GM12878 (cell line): ENCODE measurements around the gene SORBS1. TPM values are rescaled to one million over a fixed set of nuclear protein-coding genes. Genes with fewer than 3 reads are reported as not detected.

Source experiments
- ATAC-seq: fragments of 200-7000 bp; cut with Tn5 transposase; 3 replicates; pipeline ENCODE4 v1.9.1; 2020; ENCODE audit warnings: mild to moderate bottlenecking, moderate library complexity
- BruUV-seq: library from RNA; stranded (reverse); fragments of 400-500 nt; replicated peaks from 2 replicates; lab custom pipeline; 2021; lab: Mats Ljungman, UMichigan
- CTCF ChIA-PET: fragments of 300-600 bp; sonication (Branson Sonifier 250); formaldehyde crosslinking; extraction: SDS; loops from one replicate; lab custom pipeline; 2021; ENCODE audit warnings: inconsistent platforms; lab: Yijun Ruan, JAX
- POLR2A ChIA-PET: fragments of 350-600 bp; formaldehyde crosslinking; extraction: SDS; loops from one replicate; lab custom pipeline; 2021; ENCODE audit warnings: inconsistent platforms; lab: Charles Lee
- RAD21 ChIA-PET: fragments of 300-600 bp; sonication (Branson Sonifier 250); formaldehyde crosslinking; loops from one replicate; lab custom pipeline; 2023; ENCODE audit warnings: antibody characterized with exemption; ENCODE audit not compliant: unreplicated experiment; lab: Charles Lee
- SMC1A ChIA-PET: fragments of 300-600 bp; sonication (Branson Sonifier 250); formaldehyde crosslinking; loops from one replicate; lab custom pipeline; 2023; ENCODE audit not compliant: unreplicated experiment, uncharacterized antibody; lab: Charles Lee
- DNase-seq: peaks from one replicate; pipeline ENCODE4 v3.0.0-alpha.2; 2011; ENCODE audit warnings: low read depth, low spot score
- FAIRE-seq: peaks from 3 replicates; lab custom pipeline; 2011; peaks lifted over from hg19 to GRCh38; lab: Jason Lieb, UNC
- H2AFZ ChIP-seq: 2 replicates; pipeline ENCODE4 v1.6.0; 2011; ENCODE audit warnings: low read depth, low read length, control low read depth; ENCODE audit not compliant: control insufficient read depth
- H3K27ac ChIP-seq: 2 replicates; pipeline ENCODE4 v1.5.1; 2011; ENCODE audit warnings: control low read depth; ENCODE audit not compliant: control insufficient read depth, insufficient read depth
- H3K27me3 ChIP-seq, 2 experiments: replicated peaks in 1 of 2; 2 replicates each; pipeline versions ENCODE4 v1.6.0 to v1.6.1; 2011; ENCODE audit warnings: low read length in 1 of 2; ENCODE audit not compliant: control insufficient read depth in 2 of 2, insufficient read depth in 2 of 2
- H3K36me3 ChIP-seq, 2 experiments: 2 replicates each; pipeline ENCODE4 v1.5.1; 2011; ENCODE audit warnings: low read length in 1 of 2; ENCODE audit not compliant: control insufficient read depth in 2 of 2, insufficient read depth in 2 of 2
- H3K4me1 ChIP-seq: 2 replicates; pipeline ENCODE4 v1.6.1; 2011; ENCODE audit warnings: mild to moderate bottlenecking, low read length, moderate library complexity, mixed read lengths; ENCODE audit not compliant: control insufficient read depth, insufficient read depth
- H3K4me2 ChIP-seq: 2 replicates; pipeline ENCODE4 v1.6.0; 2011; ENCODE audit warnings: control low read depth; ENCODE audit not compliant: control insufficient read depth, insufficient read depth
- H3K4me3 ChIP-seq: fragments of 200-600 bp; sonication (generic); 2 replicates; pipeline ENCODE4 v1.5.1; 2016
- H3K79me2 ChIP-seq: 2 replicates; pipeline ENCODE4 v1.6.0; 2011; ENCODE audit warnings: low read length; ENCODE audit not compliant: control insufficient read depth, insufficient read depth
- H3K9ac ChIP-seq: 2 replicates; pipeline ENCODE4 v1.8.0; 2011; ENCODE audit warnings: low read length, control low read depth, mixed read lengths; ENCODE audit not compliant: control insufficient read depth, insufficient read depth
- H3K9me3 ChIP-seq: replicated peaks from 3 replicates; pipeline ENCODE4 v1.5.1; 2011; ENCODE audit warnings: mild to moderate bottlenecking, low read length; ENCODE audit not compliant: control insufficient read depth, insufficient read depth
- H4K20me1 ChIP-seq: 2 replicates; pipeline ENCODE4 v1.6.0; 2011; ENCODE audit not compliant: control insufficient read depth, insufficient read depth
- BHLHE40 ChIP-seq, 2 experiments: fragments of 450-650 bp in 1 of 2; IDR thresholded peaks; 2 replicates each; pipeline ENCODE4 v1.6.1; 2011 to 2017; ENCODE audit warnings: low read depth in 2 of 2, borderline replicate concordance in 1 of 2, improper control_type of control experiment in 1 of 2, low read length in 1 of 2, mild to moderate bottlenecking in 1 of 2
- CHD1 ChIP-seq: IDR thresholded peaks from 2 replicates; pipeline ENCODE4 v1.6.1; 2012; ENCODE audit warnings: low read depth, low read length, improper control_type of control experiment
- CTCF ChIP-seq, 3 experiments: IDR thresholded peaks in 2 of 3; conservative IDR thresholded peaks in 1 of 3; 2 replicates each; pipeline ENCODE4 v1.5.1; 2011; ENCODE audit warnings: low read depth in 3 of 3, low read length in 3 of 3, mild to moderate bottlenecking in 3 of 3, control low read depth in 2 of 3, moderate library complexity in 2 of 3, inconsistent platforms in 1 of 3, mixed read lengths in 1 of 3; ENCODE audit not compliant: control insufficient read depth in 2 of 3, insufficient read depth in 1 of 3; ENCODE audit errors: extremely low read depth in 1 of 3
- ETV6 ChIP-seq, 2 experiments: fragments of 450-650 bp in 1 of 2; IDR thresholded peaks in 1 of 2; conservative IDR thresholded peaks in 1 of 2; 2 replicates each; pipeline ENCODE4 v1.6.1; 2014; ENCODE audit warnings: antibody characterized with exemption in 1 of 2, borderline replicate concordance in 1 of 2, low read depth in 1 of 2, mild to moderate bottlenecking in 1 of 2, moderate library complexity in 1 of 2
- GATAD2B ChIP-seq: fragments of 450-650 bp; conservative IDR thresholded peaks from 2 replicates; pipeline ENCODE4 v1.6.1; 2017; ENCODE audit warnings: low read depth, mild to moderate bottlenecking, moderate library complexity
- IKZF1 ChIP-seq: fragments of 450-650 bp; conservative IDR thresholded peaks from 2 replicates; pipeline ENCODE4 v1.6.1; 2017; ENCODE audit warnings: antibody characterized with exemption, mild to moderate bottlenecking
- IRF3 ChIP-seq: fragments of 450-650 bp; IDR thresholded peaks from 2 replicates; pipeline ENCODE4 v1.6.1; 2014; ENCODE audit warnings: mild to moderate bottlenecking
- MTA2 ChIP-seq: fragments of 450-650 bp; IDR thresholded peaks from 2 replicates; pipeline ENCODE4 v1.6.1; 2016; ENCODE audit warnings: low read depth, mild to moderate bottlenecking, moderate library complexity
- MTA3 ChIP-seq: IDR thresholded peaks from 2 replicates; pipeline ENCODE4 v1.6.1; 2012; ENCODE audit warnings: low read length, inconsistent platforms, borderline replicate concordance
- NR2F1 ChIP-seq: fragments of 450-650 bp; conservative IDR thresholded peaks from 2 replicates; pipeline ENCODE4 v1.6.1; 2017; ENCODE audit warnings: mild to moderate bottlenecking
- PAX5 ChIP-seq: IDR thresholded peaks from 2 replicates; pipeline ENCODE4 v1.6.1; 2011; ENCODE audit warnings: low read depth, low read length, borderline replicate concordance
- RAD21 ChIP-seq: IDR thresholded peaks from 2 replicates; pipeline ENCODE4 v1.6.1; 2011; ENCODE audit warnings: mild to moderate bottlenecking, low read depth, low read length, moderate library complexity; ENCODE audit not compliant: insufficient read depth
- RUNX3 ChIP-seq: IDR thresholded peaks from 2 replicates; pipeline ENCODE4 v1.6.1; 2012; ENCODE audit warnings: low read length, inconsistent platforms
- SIX5 ChIP-seq: IDR thresholded peaks from 2 replicates; pipeline ENCODE4 v1.6.1; 2011; ENCODE audit warnings: mild to moderate bottlenecking, low read depth, low read length, moderate library complexity; ENCODE audit not compliant: severe bottlenecking
- SMARCA5 ChIP-seq: fragments of 450-650 bp; IDR thresholded peaks from 2 replicates; pipeline ENCODE4 v1.6.1; 2017; ENCODE audit warnings: mild to moderate bottlenecking
- TCF3 ChIP-seq: IDR thresholded peaks from 2 replicates; pipeline ENCODE4 v1.6.1; 2012; ENCODE audit warnings: low read depth, mild to moderate bottlenecking, low read length, borderline replicate concordance; ENCODE audit not compliant: insufficient read depth
- ZNF24 ChIP-seq: fragments of 450-650 bp; IDR thresholded peaks from 2 replicates; pipeline ENCODE4 v1.6.1; 2017; ENCODE audit warnings: antibody characterized with exemption, mild to moderate bottlenecking
- ZNF274 ChIP-seq: IDR thresholded peaks from one replicate; pipeline ENCODE4 v1.8.0; 2011; ENCODE audit not compliant: insufficient read length, insufficient read depth
- ZNF384 ChIP-seq: IDR thresholded peaks from 2 replicates; pipeline ENCODE4 v1.6.1; 2012; ENCODE audit warnings: low read depth, mild to moderate bottlenecking, low read length, improper control_type of control experiment, borderline replicate concordance
- ZSCAN29 ChIP-seq: fragments of 450-650 bp; IDR thresholded peaks from 2 replicates; pipeline ENCODE4 v1.6.1; 2017; ENCODE audit warnings: mild to moderate bottlenecking, moderate library complexity
- WGBS: methylation state at CpG from one replicate; pipeline ENCODE4 v1.1.6; 2016; ENCODE audit warnings: low lambda C conversion rate; ENCODE audit not compliant: insufficient replicate concordance, insufficient coverage; ENCODE audit errors: missing lambda C conversion rate; 5-methylcytosine and 5-hydroxymethylcytosine counted together
- in situ Hi-C: fragments of 300-500 bp; cut with MboI; formaldehyde crosslinking; loops from 9 replicates; pipeline ENCODE4 v1.14.3; 2018; ENCODE audit warnings: mixed read lengths
- intact Hi-C: fragments of 100-400 bp; cut with micrococcal nuclease; formaldehyde crosslinking; loops from one replicate; pipeline ENCODE4 v1.14.2; 2022; ENCODE audit not compliant: unreplicated experiment
- polyA plus RNA-seq, 11 experiments: library from polyadenylated mRNA; depleted of rRNA in 4 of 11; unstranded in 6 of 11; stranded (reverse) in 5 of 11; fragments of >200 nt; fragmentation: Nextera tagmentation in 4 of 11; fragmentation: Illumina TruSeq in 1 of 11; extraction: Ambion mirVana in 4 of 11; extraction: Trizol in 1 of 11; gene quantifications; 1 replicate in 1 of 11; 2 replicates in 10 of 11; pipeline versions ENCODE4 v1.2.1 to v1.2.3, GENCODE V29; 2011 to 2016; ENCODE audit warnings: inconsistent platforms in 2 of 11, missing spikeins in 2 of 11, low read depth in 1 of 11
- total RNA-seq, 4 experiments: library from RNA; depleted of rRNA in 3 of 4; stranded (reverse); fragments of >200 nt in 3 of 4; fragmentation: Illumina TruSeq in 1 of 4; extraction: Trizol in 1 of 4; gene quantifications; 2 replicates each; pipeline versions ENCODE4 v1.2.1 to v1.2.3, GENCODE V29; 2013 to 2021

SORBS1 gene
- total and polyA plus RNA-seq, 10 of the 15 experiments (the other 5 are each of a cell fraction or from before 2014, with no cell fraction given), result 0.13 to 0.75 (median 0.39) TPM

- RAD21 ChIA-PET, result interaction anchor here (0.8 to 6.2 kb wide), 8 partner anchors 9 to 405 kb away, joined by 3 to 139 read pairs (median 7); partner anchors contain the start of gene TCTN3
- TF ChIP-seq MTA2 (no peak; the same call in 1 of the 2 replicates), BHLHE40 (IDR thresholded peaks at IDR 0.05; ENCODE audit: borderline replicate concordance in 1 of 2, low read depth in 2 of 2, low read length in 1 of 2) (peak in 1 of 2 experiments; percentile 24; a peak in 1 of 4 replicates), RAD21 (peak; percentile 29; the same call in 1 of the 2 replicates), IRF3 (no peak), NR2F1 (no peak), SIX5 (no peak), ZSCAN29 (no peak), IKZF1 (peak; percentile 53), TCF3 (no peak), SMARCA5 (0 out of 2 replicates have a peak, but pooled peaks have one; percentile 59), PAX5 (no peak), CHD1 (no peak), ZNF24 (no peak), ZNF384 (no peak), GATAD2B (no peak), ZNF274 (no peak), RUNX3 (no peak), MTA3 (no peak), CTCF (IDR thresholded peaks at IDR 0.05 in 2 of 3, conservative IDR thresholded peaks at IDR 0.05 in 1 of 3; ENCODE audit: control insufficient read depth in 2 of 3, extremely low read depth in 1 of 3, insufficient read depth in 1 of 3, low read depth in 3 of 3, low read length in 3 of 3) (peak; percentile 43 to 60 (median 57)), ETV6 (conservative IDR thresholded peaks at IDR 0.05 in 1 of 2, IDR thresholded peaks at IDR 0.05 in 1 of 2; ENCODE audit: borderline replicate concordance in 1 of 2, low read depth in 1 of 2) (0 out of 4 replicates have a peak, but pooled peaks of 1 of the 2 experiments have one; percentile 16)
Measured at GRCh38 chr10:95289003-95289920, 271.9 kb downstream of the SORBS1 start.

More at GRCh38 chr10:95289003-95289920, 271.9 kb downstream of the SORBS1 start:
- Histone ChIP-seq H3K9me3 (no peaks in the 10 kb centered on the region), H4K20me1 (peaks cover 12% of the 10 kb centered on the region), H3K36me3 (peaks cover 0 to 11% of the 10 kb centered on the region in 2 experiments; a peak in 1 of 4 replicates), H3K27me3 (no peaks in the 10 kb centered on the region), H2AFZ (no peak overlapping the region), H3K27ac (peak overlapping the region; percentile 92), H3K9ac (peak overlapping the region; percentile 91), H3K4me2 (peak overlapping the region; percentile 96), H3K4me1 (peaks cover 43% of the 10 kb centered on the region), H3K4me3 (peak overlapping the region; percentile 97), H3K79me2 (peaks cover 85% of the 10 kb centered on the region)
- in situ Hi-C loops, result loop anchor here (10.0 kb wide), 1 partner anchor 986 kb away; the partner anchor contains the start of gene BLNK
- FAIRE-seq, result peak; percentile 7
- no peak for DNase-seq
- intact Hi-C loops, result loop anchor here (5.0 kb wide), 1 partner anchor 107 kb away; no protein-coding TSS in a partner anchor
- no TSS peak for BruUV-seq
- ChIA-PET POLR2A (interaction anchor here (1.0 to 3.0 kb wide), 6 partner anchors 12 to 76 kb away, joined by 3 to 14 read pairs (median 4); no protein-coding TSS in a partner anchor), SMC1A (interaction anchor here (0.5 to 14.9 kb wide), 15 partner anchors 8 to 333 kb away, joined by 3 to 313 read pairs (median 6); no protein-coding TSS in a partner anchor), CTCF (interaction anchor here (0.6 to 16.6 kb wide), 10 partner anchors 11 to 297 kb away, joined by 3 to 348 read pairs (median 4); no protein-coding TSS in a partner anchor)
- WGBS, result 19% methylated on average over 12 of the region's 12 CpGs
- ATAC-seq, result peak; percentile 14
